Right renal cortex interstitium (tissue), 3 donors: ENCODE results near the gene ZBTB37. TPM values are rescaled to one million over a fixed set of nuclear protein-coding genes. Genes with fewer than 3 reads are reported as not detected.
"Not testable (repeated sequence)": the region's sequence is repeated elsewhere in the genome, so short reads cannot be mapped to it uniquely, and the experiment has no call there.

Experiments
- DNase-seq, 3 donors: peaks; one replicate each; pipeline ENCODE4 v3.0.0-alpha.2; 2013; ENCODE audit warnings: low read depth in 3 of 3, low spot score in 2 of 3
- polyA plus RNA-seq, 3 donors: library from polyadenylated mRNA; unstranded; fragments of 120-200 nt; gene quantifications; one replicate each; pipeline ENCODE4 v1.2.1, GENCODE V29; 2013; ENCODE audit not compliant: insufficient read length in 3 of 3

ZBTB37 gene
- 1 to 10 TPM; 7.0 to 8.2 (median 7.9) TPM for polyA plus RNA-seq

GRCh38 chr1:173868266-173869020 lies at the start of gene ZBTB37:
Gene ZBTB37, plus strand, starts transcription at chr1:173868380. Its CDS starts 1,846 bp downstream, at chr1:173870226.
- peak in 2 of 3 donors; percentile 50 to 56 for DNase-seq

- DNase-seq: no peak
Measured at GRCh38 chr1:173818459-173818858, 49.7 kb upstream of the ZBTB37 start.

- DNase-seq: no peak
Measured at GRCh38 chr1:173821680-173822079, 46.5 kb upstream of the ZBTB37 start.

GRCh38 chr1:173823781-173824314 lies 44.3 kb upstream of the ZBTB37 start:
- DNase-seq: no peak

GRCh38 chr1:173824315-173825081 lies 43.7 kb upstream of the ZBTB37 start, which contains the start of the genes CENPL and DARS2:
Gene CENPL, minus strand, starts transcription at chr1:173824883. Its CDS starts 13,584 bp downstream, at chr1:173811299.
Gene DARS2, plus strand, starts transcription at chr1:173824673. Its CDS starts 557 bp downstream, at chr1:173825230.
- DNase-seq: peak; percentile 94 to 95 (median 95)

- DNase-seq: no peak
Measured at GRCh38 chr1:173827611-173828010, 40.6 kb upstream of the ZBTB37 start.

- DNase-seq: no peak
Measured at GRCh38 chr1:173832748-173833147, 35.4 kb upstream of the ZBTB37 start.

GRCh38 chr1:173852105-173852504 lies 16.1 kb upstream of the ZBTB37 start:
- no peak for DNase-seq

GRCh38 chr1:173853074-173853473 lies 15.1 kb upstream of the ZBTB37 start:
- no peak for DNase-seq

- no peak for DNase-seq
Measured at GRCh38 chr1:173856014-173856413, 12.2 kb upstream of the ZBTB37 start.

- DNase-seq: no peak
Measured at GRCh38 chr1:173856903-173857302, 11.3 kb upstream of the ZBTB37 start.

- no peak for DNase-seq
Measured at GRCh38 chr1:173857363-173857917, 10.7 kb upstream of the ZBTB37 start.

GRCh38 chr1:173859547-173859946 lies 8.6 kb upstream of the ZBTB37 start:
- not testable (repeated sequence) for DNase-seq

GRCh38 chr1:173860065-173860464 lies 8.1 kb upstream of the ZBTB37 start:
- no peak for DNase-seq

GRCh38 chr1:173861731-173862145 lies 6.4 kb upstream of the ZBTB37 start:
- no peak for DNase-seq

- not testable (repeated sequence) for DNase-seq
Measured at GRCh38 chr1:173862146-173862768, 5.9 kb upstream of the ZBTB37 start.

GRCh38 chr1:173862769-173863223 lies 5.4 kb upstream of the ZBTB37 start:
- DNase-seq: no peak

- no peak for DNase-seq
Measured at GRCh38 chr1:173863224-173864161, 4.7 kb upstream of the ZBTB37 start.

GRCh38 chr1:173864179-173864867 lies 3.9 kb upstream of the ZBTB37 start:
- DNase-seq: no peak
